GM21423 (cell line): ENCODE results near the gene PRDM16.

Source experiments
- ATAC-seq: cut with Tn5 transposase; IDR thresholded peaks from one replicate; pipeline ENCODE4 v1.9.1; 2021; ENCODE audit warnings: mild to moderate bottlenecking, moderate library complexity; ENCODE audit not compliant: unreplicated experiment

PRDM16 gene

GRCh38 chr1:3327389-3327702, 258.3 kb downstream of the PRDM16 start:
- no peak for ATAC-seq

GRCh38 chr1:3327936-3328590, 259.1 kb downstream of the PRDM16 start:
- ATAC-seq = no peak

- no peak for ATAC-seq
Measured at GRCh38 chr1:3329640-3330281, 260.8 kb downstream of the PRDM16 start.

- no peak for ATAC-seq
Measured at GRCh38 chr1:3330771-3331245, 261.8 kb downstream of the PRDM16 start.

GRCh38 chr1:3331564-3331963, 262.6 kb downstream of the PRDM16 start:
- no peak for ATAC-seq

- ATAC-seq = no peak
Measured at GRCh38 chr1:3332043-3332442, 263.0 kb downstream of the PRDM16 start.

GRCh38 chr1:3332662-3333061, 263.7 kb downstream of the PRDM16 start:
- ATAC-seq = no peak

GRCh38 chr1:3333903-3334302, 264.9 kb downstream of the PRDM16 start:
- ATAC-seq = no peak

GRCh38 chr1:3334366-3334765, 265.4 kb downstream of the PRDM16 start:
- ATAC-seq = no peak

GRCh38 chr1:3335754-3336640, 267.0 kb downstream of the PRDM16 start:
- no peak for ATAC-seq

GRCh38 chr1:3336641-3337630, 267.9 kb downstream of the PRDM16 start:
- no peak for ATAC-seq

- ATAC-seq = no peak
Measured at GRCh38 chr1:3337798-3338724, 269.1 kb downstream of the PRDM16 start.

- no peak for ATAC-seq
Measured at GRCh38 chr1:3338725-3339070, 269.7 kb downstream of the PRDM16 start.

- no peak for ATAC-seq
Measured at GRCh38 chr1:3339856-3340255, 270.9 kb downstream of the PRDM16 start.

- no peak for ATAC-seq
Measured at GRCh38 chr1:3340548-3341235, 271.7 kb downstream of the PRDM16 start.

- no peak for ATAC-seq
Measured at GRCh38 chr1:3341236-3341994, 272.4 kb downstream of the PRDM16 start.

- ATAC-seq = no peak
Measured at GRCh38 chr1:3342960-3343359, 274.0 kb downstream of the PRDM16 start.

- no peak for ATAC-seq
Measured at GRCh38 chr1:3344395-3344794, 275.4 kb downstream of the PRDM16 start.
